ENCODE data around the gene SYCP2L. TPM values are rescaled to one million over a fixed set of nuclear protein-coding genes. Genes with fewer than 3 reads are reported as not detected.

The SYCP2L gene
- total RNA-seq = 1 to 10 TPM in 1 of 2 donors, under 1 TPM in 1; 0.49 to 5.3 TPM
- polyA plus RNA-seq = under 1 TPM; 0.49 to 0.89 TPM
- long read RNA-seq, donor 1 = 0 reads
- long read RNA-seq, donor 2 = 0 reads
- long read RNA-seq, donor 3 = 0 reads
- long read RNA-seq, donor 4 = 0 reads
- long read RNA-seq, donor 5 = 0 reads

GRCh38 chr6:10886691-10887502, at the start of gene SYCP2L:
TSS of gene SYCP2L (plus strand) at chr6:10887052. CDS start at chr6:10887127, 75 bp downstream.
- peaks cover 0 to 6% (median 0%) of the 10 kb centered on the region in 4 donors for H3K9me3 ChIP-seq (ENCODE audit: control insufficient read depth in 4 of 4, insufficient read depth in 3 of 4, low read length in 3 of 4)
- no peak for TF ChIP-seq CTCF (IDR thresholded peaks at IDR 0.05; ENCODE audit: control extremely low read depth, extremely low read depth)
- peaks cover 6 to 62% (median 57%) of the 10 kb centered on the region in 3 donors for H3K27me3 ChIP-seq (ENCODE audit: control insufficient read depth in 3 of 3, insufficient read depth in 3 of 3, low read length in 2 of 3)
- DNase-seq = peak; percentile 66 to 77 (median 72)
- peak; percentile 15 for ATAC-seq (ENCODE audit: insufficient read depth, low FRiP score)
- 2 to 3% methylated on average over 58 of the region's 58 CpGs for WGBS, 2 donors
- peaks cover 0 to 12% (median under 1%) of the 10 kb centered on the region in 5 donors for H3K4me1 ChIP-seq (ENCODE audit: control insufficient read depth in 5 of 5, insufficient read depth in 5 of 5, low read length in 5 of 5)
- H3K27ac ChIP-seq (ENCODE audit: low read depth in 1 of 2, low read length in 1 of 2) = peak within 1 kb of the TSS in 1 of 2 donors; percentile 39
- no peak within 1 kb of the TSS for H3K9ac ChIP-seq (ENCODE audit: insufficient read depth in 1 of 2, low read length in 2 of 2)
- peak within 1 kb of the TSS; percentile 58 for H3K4me3 ChIP-seq
- no peaks in the 10 kb centered on the region for H3K36me3 ChIP-seq (ENCODE audit: control insufficient read depth in 4 of 4, insufficient read depth in 4 of 4, low read length in 4 of 4)

GRCh38 chr6:10837622-10837994, 49.2 kb upstream of the SYCP2L start:
- TF ChIP-seq CTCF (IDR thresholded peaks at IDR 0.05; ENCODE audit: control extremely low read depth, extremely low read depth) = no peak
- ATAC-seq (ENCODE audit: insufficient read depth, low FRiP score) = no peak
- peak; percentile 37 to 70 (median 47) for DNase-seq
- Histone ChIP-seq H3K27ac (ENCODE audit: low read depth in 1 of 2, low read length in 1 of 2) (peak overlapping the region in 1 of 2 donors; percentile 96), H3K27me3 (ENCODE audit: control insufficient read depth in 3 of 3, insufficient read depth in 3 of 3, low read length in 2 of 3) (peaks cover 0 to 5% (median 0%) of the 10 kb centered on the region in 3 donors), H3K4me1 (ENCODE audit: control insufficient read depth in 5 of 5, insufficient read depth in 5 of 5, low read length in 5 of 5) (peaks cover 0 to 5% (median 2%) of the 10 kb centered on the region in 5 donors), H3K9ac (ENCODE audit: insufficient read depth in 1 of 2, low read length in 2 of 2) (peak overlapping the region; percentile 57 to 68), H3K36me3 (ENCODE audit: control insufficient read depth in 4 of 4, insufficient read depth in 4 of 4, low read length in 4 of 4) (no peaks in the 10 kb centered on the region), H3K9me3 (ENCODE audit: control insufficient read depth in 4 of 4, insufficient read depth in 3 of 4, low read length in 3 of 4) (no peaks in the 10 kb centered on the region), H3K4me3 (peak overlapping the region; percentile 76)
- WGBS, 2 donors = 0 to 1% methylated on average over 22 of the region's 22 CpGs

- H3K27me3 ChIP-seq (ENCODE audit: control insufficient read depth in 3 of 3, insufficient read depth in 3 of 3, low read length in 2 of 3) = peaks cover 0 to 5% (median 0%) of the 10 kb centered on the region in 3 donors
- H3K27ac ChIP-seq (ENCODE audit: low read depth in 1 of 2, low read length in 1 of 2) = peak within 1 kb of the TSS in 1 of 2 donors; percentile 96
- no peaks in the 10 kb centered on the region for H3K36me3 ChIP-seq (ENCODE audit: control insufficient read depth in 4 of 4, insufficient read depth in 4 of 4, low read length in 4 of 4)
- no peaks in the 10 kb centered on the region for H3K9me3 ChIP-seq (ENCODE audit: control insufficient read depth in 4 of 4, insufficient read depth in 3 of 4, low read length in 3 of 4)
- ATAC-seq (ENCODE audit: insufficient read depth, low FRiP score) (peak; percentile 97), DNase-seq (peak; percentile 93 to 94 (median 93))
- peak within 1 kb of the TSS; percentile 57 to 68 for H3K9ac ChIP-seq (ENCODE audit: insufficient read depth in 1 of 2, low read length in 2 of 2)
- peak within 1 kb of the TSS; percentile 76 for H3K4me3 ChIP-seq
- peaks cover 0 to 5% (median 2%) of the 10 kb centered on the region in 5 donors for H3K4me1 ChIP-seq (ENCODE audit: control insufficient read depth in 5 of 5, insufficient read depth in 5 of 5, low read length in 5 of 5)
- no peak for TF ChIP-seq CTCF (IDR thresholded peaks at IDR 0.05; ENCODE audit: control extremely low read depth, extremely low read depth)
- 0% methylated on average over 43 to 53 of the region's 53 CpGs for WGBS, 2 donors
Observed at GRCh38 chr6:10837995-10838793, 48.7 kb upstream of the SYCP2L start, which contains the start of gene MAK. TSS of gene MAK (minus strand) at chr6:10838539. CDS start at chr6:10830648, 7,891 bp downstream.
